NB4 (cell line): ENCODE measurements around the gene MOB3B.

Experiments used
- DNase-seq: peaks from one replicate; pipeline ENCODE4 v3.0.0; 2010; ENCODE audit warnings: low read depth
- H3K4me3 ChIP-seq: one replicate; pipeline ENCODE4 v1.5.1; 2011; ENCODE audit warnings: mild to moderate bottlenecking, low read depth, low read length, moderate library complexity
- MYC ChIP-seq: IDR thresholded peaks from 2 replicates; pipeline ENCODE4 v1.6.1; 2011; ENCODE audit warnings: low read depth, low read length
- POLR2A ChIP-seq: IDR thresholded peaks from 2 replicates; pipeline ENCODE4 v1.6.1; 2011; ENCODE audit warnings: mild to moderate bottlenecking; ENCODE audit not compliant: insufficient read length; ENCODE audit errors: extremely low read depth
- TF ChIP-seq, protein P1 (sequence below): IDR thresholded peaks from 2 replicates; pipeline ENCODE4 v1.6.1; 2011; ENCODE audit warnings: low read depth, low read length
- TF ChIP-seq, protein P2 (sequence below): IDR thresholded peaks from one replicate; pipeline ENCODE4 v1.5.1; 2012; ENCODE audit warnings: low read depth, low read length

MOB3B gene

DNA sequence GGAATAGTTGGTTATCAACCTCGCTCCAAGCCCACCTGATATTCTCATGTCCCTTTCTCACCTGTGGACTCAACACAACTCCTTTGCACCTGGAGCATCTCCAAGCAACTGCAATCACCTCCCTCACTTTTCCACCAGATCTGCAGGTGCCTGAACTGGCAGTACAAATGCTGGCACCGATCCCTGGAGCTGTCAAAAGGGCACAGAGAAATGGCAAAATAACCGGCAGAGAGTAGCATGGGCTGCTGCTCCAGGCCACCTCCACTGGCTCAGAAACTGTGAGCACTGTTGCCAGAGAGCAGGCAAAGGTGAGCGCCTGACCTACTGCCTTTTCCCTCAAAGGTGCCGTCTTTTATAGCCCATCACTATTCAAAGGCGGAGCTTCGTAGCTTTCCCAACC, 247.3 kb downstream of the MOB3B start:
- TF ChIP-seq MYC (no peak), POLR2A (no peak)
- TF ChIP-seq, protein P1, sequence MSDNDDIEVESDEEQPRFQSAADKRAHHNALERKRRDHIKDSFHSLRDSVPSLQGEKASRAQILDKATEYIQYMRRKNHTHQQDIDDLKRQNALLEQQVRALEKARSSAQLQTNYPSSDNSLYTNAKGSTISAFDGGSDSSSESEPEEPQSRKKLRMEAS: no peak
- TF ChIP-seq, protein P2, sequence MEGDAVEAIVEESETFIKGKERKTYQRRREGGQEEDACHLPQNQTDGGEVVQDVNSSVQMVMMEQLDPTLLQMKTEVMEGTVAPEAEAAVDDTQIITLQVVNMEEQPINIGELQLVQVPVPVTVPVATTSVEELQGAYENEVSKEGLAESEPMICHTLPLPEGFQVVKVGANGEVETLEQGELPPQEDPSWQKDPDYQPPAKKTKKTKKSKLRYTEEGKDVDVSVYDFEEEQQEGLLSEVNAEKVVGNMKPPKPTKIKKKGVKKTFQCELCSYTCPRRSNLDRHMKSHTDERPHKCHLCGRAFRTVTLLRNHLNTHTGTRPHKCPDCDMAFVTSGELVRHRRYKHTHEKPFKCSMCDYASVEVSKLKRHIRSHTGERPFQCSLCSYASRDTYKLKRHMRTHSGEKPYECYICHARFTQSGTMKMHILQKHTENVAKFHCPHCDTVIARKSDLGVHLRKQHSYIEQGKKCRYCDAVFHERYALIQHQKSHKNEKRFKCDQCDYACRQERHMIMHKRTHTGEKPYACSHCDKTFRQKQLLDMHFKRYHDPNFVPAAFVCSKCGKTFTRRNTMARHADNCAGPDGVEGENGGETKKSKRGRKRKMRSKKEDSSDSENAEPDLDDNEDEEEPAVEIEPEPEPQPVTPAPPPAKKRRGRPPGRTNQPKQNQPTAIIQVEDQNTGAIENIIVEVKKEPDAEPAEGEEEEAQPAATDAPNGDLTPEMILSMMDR: no peak
- no peak for DNase-seq
- H3K4me3 ChIP-seq: no peak overlapping the region

DNA sequence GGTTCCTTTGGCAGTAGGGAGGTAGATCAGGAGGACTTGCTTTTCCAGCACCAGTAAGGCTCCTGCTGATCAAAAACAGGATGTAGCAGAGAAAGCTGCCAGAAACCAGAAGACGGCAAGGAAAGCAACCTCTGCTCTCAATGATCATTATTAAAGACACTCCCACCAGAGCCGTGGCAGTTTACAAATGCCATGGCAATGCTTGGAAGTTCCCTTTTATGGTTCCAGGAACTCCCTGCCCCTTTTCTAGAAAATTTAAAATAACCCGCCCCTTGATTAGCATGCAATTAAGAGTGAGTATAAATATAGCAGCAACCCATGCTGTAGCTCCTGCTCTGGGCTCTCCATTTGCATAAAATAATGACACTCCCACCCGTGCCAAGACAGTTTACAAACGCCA, 248.8 kb downstream of the MOB3B start:
- TF ChIP-seq, protein P1: no peak
- no peak for TF ChIP-seq POLR2A
- H3K4me3 ChIP-seq: no peak overlapping the region
- DNase-seq: peak; percentile 32

DNA sequence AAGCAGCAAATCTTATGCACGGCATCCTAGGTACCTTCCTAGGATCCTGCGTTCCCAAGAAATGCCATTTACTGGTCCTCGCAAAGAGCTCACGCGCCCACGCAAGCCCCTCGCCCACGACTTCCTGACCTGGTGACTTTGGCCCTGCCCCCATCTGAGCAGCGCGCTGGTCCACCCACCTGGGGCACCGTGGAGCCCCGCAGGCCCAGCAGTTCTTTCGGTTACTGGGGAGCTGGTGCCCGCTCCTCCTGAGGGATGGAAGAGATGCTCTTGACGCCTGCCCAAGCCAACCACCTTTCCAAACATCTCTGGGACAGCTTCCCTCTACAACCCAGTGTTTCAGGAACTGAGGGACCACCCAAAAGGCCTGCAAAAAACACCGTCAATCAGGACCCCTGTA, 249.4 kb downstream of the MOB3B start:
- TF ChIP-seq, protein P1: no peak
- TF ChIP-seq, protein P2: no peak
- TF ChIP-seq MYC (no peak), POLR2A (no peak)
- DNase-seq: no peak
- H3K4me3 ChIP-seq: no peak overlapping the region

GRCh38 chr9:27279611-27280010, 250.0 kb downstream of the MOB3B start:
- TF ChIP-seq, protein P2: no peak
- TF ChIP-seq MYC: no peak
- TF ChIP-seq, protein P1: no peak
- no peak for TF ChIP-seq POLR2A
- no peak overlapping the region for H3K4me3 ChIP-seq
- no peak for DNase-seq

DNA sequence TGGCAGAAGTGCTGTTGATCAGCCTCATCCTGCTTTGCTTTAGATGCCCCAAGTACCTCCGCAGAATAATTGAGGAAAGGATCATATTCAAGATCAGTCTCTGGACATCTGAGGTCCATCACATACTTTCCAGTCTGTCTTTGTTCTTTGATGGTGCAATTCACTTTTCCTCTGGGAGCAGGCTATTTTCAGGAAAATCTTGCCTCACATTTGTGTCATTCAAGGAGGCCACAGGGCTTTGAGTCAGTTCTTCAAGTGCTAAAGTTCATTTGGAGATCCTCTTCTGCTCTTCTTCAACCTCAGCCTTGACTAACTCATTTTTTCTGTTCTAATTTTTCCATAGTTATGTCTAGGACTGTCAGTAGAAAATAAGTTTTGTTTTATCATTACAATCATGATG, 251.2 kb downstream of the MOB3B start:
- TF ChIP-seq, protein P1: no peak
- TF ChIP-seq POLR2A: no peak
- TF ChIP-seq, protein P2: no peak
- TF ChIP-seq MYC: no peak
- H3K4me3 ChIP-seq: no peak overlapping the region
- DNase-seq: no peak

- TF ChIP-seq, protein P1: no peak
- TF ChIP-seq, protein P2: peak; percentile 81
- H3K4me3 ChIP-seq: no peak overlapping the region
- DNase-seq: peak; percentile 78
These were observed 253.2 kb downstream of the MOB3B start for GRCh38 chr9:27276193-27277030.
